Gastroesophageal sphincter (tissue), 4 donors: ENCODE measurements around the gene GFRAL. TPM values are rescaled to one million over a fixed set of nuclear protein-coding genes. Genes with fewer than 3 reads are reported as not detected.

Source experiments
- ATAC-seq: fragments of 150-250 bp; one replicate; pipeline ENCODE4 v1.9.1; 2016; ENCODE audit warnings: mild to moderate bottlenecking, moderate library complexity
- H3K27ac ChIP-seq, 4 donors: fragments of 200-600 bp; sonication (generic) in 3 of 4; 1 replicate in 3 of 4; 2 replicates in 1 of 4; pipeline ENCODE4 v1.5.1; 2016 to 2019
- H3K27me3 ChIP-seq: fragments of 200-600 bp; sonication (generic); one replicate; pipeline ENCODE4 v1.5.1; 2019
- H3K36me3 ChIP-seq, 2 donors: fragments of 200-600 bp; sonication (generic); one replicate each; pipeline ENCODE4 v1.5.1; 2019; ENCODE audit warnings: control low read depth in 1 of 2
- H3K4me1 ChIP-seq, 3 donors: fragments of 200-600 bp; sonication (generic); 1 replicate in 2 of 3; 2 replicates in 1 of 3; pipeline ENCODE4 v1.5.1; 2016 to 2019; ENCODE audit warnings: control low read depth in 2 of 3
- H3K4me3 ChIP-seq, 2 donors: fragments of 200-600 bp; sonication (generic); one replicate each; pipeline ENCODE4 v1.5.1; 2019; ENCODE audit warnings: mild to moderate bottlenecking in 1 of 2, moderate library complexity in 1 of 2
- H3K9me3 ChIP-seq, 3 donors: fragments of 200-600 bp; sonication (generic); one replicate each; pipeline ENCODE4 v1.5.1; 2017 to 2019; ENCODE audit warnings: control low read depth in 2 of 3
- EP300 ChIP-seq: sonication (generic); formaldehyde crosslinking; IDR thresholded peaks from one replicate; pipeline ENCODE4 v1.6.1; 2017; ENCODE audit warnings: antibody characterized with exemption, mild to moderate bottlenecking
- POLR2A ChIP-seq, 2 donors: fragments of 450-650 bp; IDR thresholded peaks; one replicate each; pipeline ENCODE4 v1.6.1; 2017; ENCODE audit warnings: antibody characterized with exemption in 2 of 2, mild to moderate bottlenecking in 2 of 2, moderate library complexity in 1 of 2
- POLR2AphosphoS5 ChIP-seq: sonication (generic); formaldehyde crosslinking; IDR thresholded peaks from one replicate; pipeline ENCODE4 v1.6.1; 2017; ENCODE audit warnings: antibody characterized with exemption
- WGBS, 2 donors: methylation state at CpG; one replicate each; pipeline ENCODE4 v1.1.5; 2018; ENCODE audit warnings: low coverage in 1 of 2; 5-methylcytosine and 5-hydroxymethylcytosine counted together
- total RNA-seq, 4 donors: library from RNA; depleted of rRNA; stranded (reverse); fragments of >200 nt; gene quantifications; one replicate each; pipeline ENCODE4 v1.1.0, GENCODE V29; 2016
- TF ChIP-seq, protein P1 (sequence below), 4 experiments: fragments of 200-600 bp in 2 of 4; fragments of 450-650 bp in 2 of 4; sonication (generic) in 1 of 4; IDR thresholded peaks; one replicate each; pipeline ENCODE4 v1.5.1; 2017 to 2019; ENCODE audit warnings: antibody characterized with exemption in 4 of 4, mild to moderate bottlenecking in 2 of 4, moderate library complexity in 2 of 4

GFRAL gene, protein sequence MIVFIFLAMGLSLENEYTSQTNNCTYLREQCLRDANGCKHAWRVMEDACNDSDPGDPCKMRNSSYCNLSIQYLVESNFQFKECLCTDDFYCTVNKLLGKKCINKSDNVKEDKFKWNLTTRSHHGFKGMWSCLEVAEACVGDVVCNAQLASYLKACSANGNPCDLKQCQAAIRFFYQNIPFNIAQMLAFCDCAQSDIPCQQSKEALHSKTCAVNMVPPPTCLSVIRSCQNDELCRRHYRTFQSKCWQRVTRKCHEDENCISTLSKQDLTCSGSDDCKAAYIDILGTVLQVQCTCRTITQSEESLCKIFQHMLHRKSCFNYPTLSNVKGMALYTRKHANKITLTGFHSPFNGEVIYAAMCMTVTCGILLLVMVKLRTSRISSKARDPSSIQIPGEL
- not detected for total RNA-seq

- no peaks in the 10 kb centered on the region for H3K27me3 ChIP-seq
- WGBS, 2 donors: 61 to 71% methylated on average over 5 of the region's 5 CpGs
- ATAC-seq: no peak
- no peak within 1 kb of the TSS for H3K27ac ChIP-seq
- H3K9me3 ChIP-seq: no peaks in the 10 kb centered on the region
- no peaks in the 10 kb centered on the region for H3K36me3 ChIP-seq
- no peak within 1 kb of the TSS for H3K4me3 ChIP-seq
- TF ChIP-seq, protein P1, sequence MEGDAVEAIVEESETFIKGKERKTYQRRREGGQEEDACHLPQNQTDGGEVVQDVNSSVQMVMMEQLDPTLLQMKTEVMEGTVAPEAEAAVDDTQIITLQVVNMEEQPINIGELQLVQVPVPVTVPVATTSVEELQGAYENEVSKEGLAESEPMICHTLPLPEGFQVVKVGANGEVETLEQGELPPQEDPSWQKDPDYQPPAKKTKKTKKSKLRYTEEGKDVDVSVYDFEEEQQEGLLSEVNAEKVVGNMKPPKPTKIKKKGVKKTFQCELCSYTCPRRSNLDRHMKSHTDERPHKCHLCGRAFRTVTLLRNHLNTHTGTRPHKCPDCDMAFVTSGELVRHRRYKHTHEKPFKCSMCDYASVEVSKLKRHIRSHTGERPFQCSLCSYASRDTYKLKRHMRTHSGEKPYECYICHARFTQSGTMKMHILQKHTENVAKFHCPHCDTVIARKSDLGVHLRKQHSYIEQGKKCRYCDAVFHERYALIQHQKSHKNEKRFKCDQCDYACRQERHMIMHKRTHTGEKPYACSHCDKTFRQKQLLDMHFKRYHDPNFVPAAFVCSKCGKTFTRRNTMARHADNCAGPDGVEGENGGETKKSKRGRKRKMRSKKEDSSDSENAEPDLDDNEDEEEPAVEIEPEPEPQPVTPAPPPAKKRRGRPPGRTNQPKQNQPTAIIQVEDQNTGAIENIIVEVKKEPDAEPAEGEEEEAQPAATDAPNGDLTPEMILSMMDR (IDR thresholded peaks at IDR 0.05): no peak
- TF ChIP-seq POLR2AphosphoS5 (no peak), EP300 (no peak), POLR2A (IDR thresholded peaks at IDR 0.05) (no peak)
- H3K4me1 ChIP-seq: no peaks in the 10 kb centered on the region
Observed at GRCh38 chr6:55327169-55327568, at the start of gene GFRAL. GFRAL (plus strand) TSS chr6:55327469; CDS start chr6:55327555, 86 bp downstream.

GRCh38 chr6:55277646-55278045, 49.6 kb upstream of the GFRAL start:
- TF ChIP-seq EP300 (no peak), POLR2A (IDR thresholded peaks at IDR 0.05) (no peak), POLR2AphosphoS5 (no peak)
- TF ChIP-seq, protein P1 (IDR thresholded peaks at IDR 0.05): no peak
- no peaks in the 10 kb centered on the region for H3K36me3 ChIP-seq
- no peaks in the 10 kb centered on the region for H3K9me3 ChIP-seq
- 58 to 82% methylated on average over 5 of the region's 5 CpGs for WGBS, 2 donors
- no peaks in the 10 kb centered on the region for H3K4me1 ChIP-seq
- ATAC-seq: no peak
- H3K4me3 ChIP-seq: no peak overlapping the region
- no peak overlapping the region for H3K27ac ChIP-seq
- no peaks in the 10 kb centered on the region for H3K27me3 ChIP-seq

- Histone ChIP-seq H3K4me1 (no peaks in the 10 kb centered on the region), H3K9me3 (no peaks in the 10 kb centered on the region), H3K27ac (no peak overlapping the region), H3K27me3 (no peaks in the 10 kb centered on the region), H3K36me3 (no peaks in the 10 kb centered on the region), H3K4me3 (no peak overlapping the region)
- no peak for ATAC-seq
- 83 to 88% methylated on average over 4 of the region's 4 CpGs for WGBS, 2 donors
- TF ChIP-seq, protein P1 (IDR thresholded peaks at IDR 0.05): no peak
- TF ChIP-seq EP300: no peak
- no peak for TF ChIP-seq POLR2A (IDR thresholded peaks at IDR 0.05)
- TF ChIP-seq POLR2AphosphoS5: no peak
Observed at GRCh38 chr6:55281215-55281614, 46.1 kb upstream of the GFRAL start.

- Histone ChIP-seq H3K9me3 (no peaks in the 10 kb centered on the region), H3K27ac (no peak overlapping the region), H3K36me3 (no peaks in the 10 kb centered on the region), H3K27me3 (no peaks in the 10 kb centered on the region), H3K4me3 (no peak overlapping the region), H3K4me1 (no peaks in the 10 kb centered on the region)
- WGBS, 2 donors: 53% methylated on average over 6 of the region's 6 CpGs; no CpG with 5 or more reads in 1 of the 2 donors
- TF ChIP-seq POLR2A (IDR thresholded peaks at IDR 0.05): no peak
- TF ChIP-seq, protein P1 (IDR thresholded peaks at IDR 0.05): no peak
- TF ChIP-seq POLR2AphosphoS5: no peak
- TF ChIP-seq EP300: no peak
- ATAC-seq: no peak
Observed at GRCh38 chr6:55282115-55282514, 45.2 kb upstream of the GFRAL start.

DNA sequence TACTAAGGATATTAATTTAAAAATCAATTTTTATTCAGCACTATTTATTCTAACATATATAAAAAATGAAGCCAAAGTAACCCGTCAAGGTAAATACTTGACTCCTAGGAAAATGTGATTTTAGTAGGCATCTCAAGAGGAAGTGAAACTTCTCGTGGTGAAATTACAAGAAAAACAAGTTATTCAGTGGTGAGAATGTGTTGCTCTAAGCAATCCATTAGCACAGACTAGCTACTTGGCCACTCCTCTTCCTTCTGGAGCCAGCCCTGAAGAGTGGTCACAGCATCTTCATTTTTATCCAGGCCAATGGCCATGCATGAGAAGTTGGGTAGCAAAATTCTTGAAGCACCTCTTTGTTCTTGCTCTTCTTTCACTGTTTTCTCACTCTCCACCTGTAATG, 40.4 kb upstream of the GFRAL start:
- no peak for ATAC-seq
- H3K4me1 ChIP-seq: no peaks in the 10 kb centered on the region
- TF ChIP-seq, protein P1 (IDR thresholded peaks at IDR 0.05): no peak
- TF ChIP-seq POLR2AphosphoS5 (no peak), EP300 (no peak), POLR2A (IDR thresholded peaks at IDR 0.05) (no peak)
- H3K9me3 ChIP-seq: no peaks in the 10 kb centered on the region
- H3K27me3 ChIP-seq: no peaks in the 10 kb centered on the region
- no peak overlapping the region for H3K4me3 ChIP-seq
- no peaks in the 10 kb centered on the region for H3K36me3 ChIP-seq
- no peak overlapping the region for H3K27ac ChIP-seq
- WGBS, 2 donors: 83 to 84% methylated on average over 2 of the region's 2 CpGs
